Brain microvascular endothelial cell (primary cell): ENCODE measurements around the gene SIGLEC15.

Experiments used
- DNase-seq: peaks from one replicate; pipeline ENCODE4 v3.0.0-alpha.2; 2020
- H3K27ac ChIP-seq: fragments of 250-450 bp; sonication (Bioruptor Pico); 2 replicates; pipeline ENCODE4 v1.5.1; 2020; ENCODE audit warnings: mild to moderate bottlenecking, moderate library complexity
- H3K27me3 ChIP-seq: fragments of 250-450 bp; sonication (Bioruptor Pico); replicated peaks from 2 replicates; pipeline ENCODE4 v1.5.1; 2020; ENCODE audit warnings: mild to moderate bottlenecking
- H3K36me3 ChIP-seq: fragments of 250-450 bp; sonication (Bioruptor Pico); replicated peaks from 2 replicates; pipeline ENCODE4 v1.5.1; 2020; ENCODE audit warnings: mild to moderate bottlenecking
- H3K4me3 ChIP-seq: 2 replicates; pipeline ENCODE4 v1.5.1; 2011; ENCODE audit warnings: low read depth, mild to moderate bottlenecking, control low read depth, low read length, moderate library complexity
- in situ Hi-C: cut with HindIII; loops from 2 replicates; pipeline ENCODE4 v1.10.0; 2017; ENCODE audit warnings: low sequenced_read_pairs, low pct_ligation_motif_present
- TF ChIP-seq, protein P1 (sequence below): IDR thresholded peaks from 2 replicates; pipeline ENCODE4 v1.5.1; 2011; ENCODE audit warnings: low read depth, mild to moderate bottlenecking, moderate library complexity, low read length, control low read depth, inconsistent platforms; ENCODE audit errors: missing control alignments

SIGLEC15 gene

DNA sequence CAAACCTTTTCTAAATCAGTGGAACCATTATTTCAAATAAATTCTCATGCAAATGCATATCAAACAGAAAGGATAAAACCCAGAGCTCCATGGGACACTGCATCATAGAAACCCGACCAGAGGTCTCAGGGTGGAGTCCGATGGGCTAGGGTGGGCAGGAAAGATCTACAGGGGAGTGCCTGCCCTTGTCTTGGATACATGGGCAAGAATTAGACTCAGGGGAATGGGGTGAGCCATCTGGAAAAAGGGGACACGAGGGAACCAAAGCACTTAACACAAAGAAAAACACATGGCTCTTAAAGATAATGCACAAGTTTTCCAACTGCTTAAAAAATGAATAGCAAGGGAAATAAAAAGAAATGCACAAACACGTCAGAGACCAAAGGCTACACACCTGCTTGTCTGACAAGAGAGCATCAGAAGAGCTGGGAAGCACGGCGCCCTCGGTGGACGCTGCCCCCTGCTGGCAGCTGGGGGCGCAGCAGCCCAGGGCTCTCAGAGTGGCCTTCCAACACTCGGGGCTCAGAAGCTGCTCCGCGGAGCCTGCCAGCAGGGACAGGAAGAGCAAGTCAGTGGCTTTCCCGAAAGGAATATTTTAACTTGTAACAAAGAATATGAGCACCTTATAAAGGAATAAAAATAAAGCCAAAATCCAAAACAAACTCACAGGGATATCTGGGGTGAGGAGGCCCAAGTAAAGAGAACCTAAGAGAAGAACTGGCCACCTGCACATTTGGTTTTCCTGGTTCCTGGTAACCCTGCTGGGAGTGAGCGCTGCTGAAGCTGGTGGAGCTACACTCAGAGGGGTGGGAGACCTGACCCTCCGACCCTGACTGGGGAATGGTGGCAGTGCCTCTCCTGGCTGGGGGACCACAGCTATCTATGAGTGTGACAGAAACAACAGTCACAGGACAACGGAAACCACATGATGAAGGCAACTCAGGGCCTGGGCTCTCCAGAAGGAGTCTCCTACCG lies 54.5 kb downstream of the SIGLEC15 start:
- Histone ChIP-seq H3K27ac (no peak overlapping the region), H3K4me3 (no peak overlapping the region), H3K36me3 (peaks cover 45% of the 10 kb centered on the region), H3K27me3 (no peaks in the 10 kb centered on the region)
- TF ChIP-seq, protein P1, sequence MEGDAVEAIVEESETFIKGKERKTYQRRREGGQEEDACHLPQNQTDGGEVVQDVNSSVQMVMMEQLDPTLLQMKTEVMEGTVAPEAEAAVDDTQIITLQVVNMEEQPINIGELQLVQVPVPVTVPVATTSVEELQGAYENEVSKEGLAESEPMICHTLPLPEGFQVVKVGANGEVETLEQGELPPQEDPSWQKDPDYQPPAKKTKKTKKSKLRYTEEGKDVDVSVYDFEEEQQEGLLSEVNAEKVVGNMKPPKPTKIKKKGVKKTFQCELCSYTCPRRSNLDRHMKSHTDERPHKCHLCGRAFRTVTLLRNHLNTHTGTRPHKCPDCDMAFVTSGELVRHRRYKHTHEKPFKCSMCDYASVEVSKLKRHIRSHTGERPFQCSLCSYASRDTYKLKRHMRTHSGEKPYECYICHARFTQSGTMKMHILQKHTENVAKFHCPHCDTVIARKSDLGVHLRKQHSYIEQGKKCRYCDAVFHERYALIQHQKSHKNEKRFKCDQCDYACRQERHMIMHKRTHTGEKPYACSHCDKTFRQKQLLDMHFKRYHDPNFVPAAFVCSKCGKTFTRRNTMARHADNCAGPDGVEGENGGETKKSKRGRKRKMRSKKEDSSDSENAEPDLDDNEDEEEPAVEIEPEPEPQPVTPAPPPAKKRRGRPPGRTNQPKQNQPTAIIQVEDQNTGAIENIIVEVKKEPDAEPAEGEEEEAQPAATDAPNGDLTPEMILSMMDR: peak; percentile 100
- peak; percentile 47 for DNase-seq
- in situ Hi-C loops: no loop called here

DNA sequence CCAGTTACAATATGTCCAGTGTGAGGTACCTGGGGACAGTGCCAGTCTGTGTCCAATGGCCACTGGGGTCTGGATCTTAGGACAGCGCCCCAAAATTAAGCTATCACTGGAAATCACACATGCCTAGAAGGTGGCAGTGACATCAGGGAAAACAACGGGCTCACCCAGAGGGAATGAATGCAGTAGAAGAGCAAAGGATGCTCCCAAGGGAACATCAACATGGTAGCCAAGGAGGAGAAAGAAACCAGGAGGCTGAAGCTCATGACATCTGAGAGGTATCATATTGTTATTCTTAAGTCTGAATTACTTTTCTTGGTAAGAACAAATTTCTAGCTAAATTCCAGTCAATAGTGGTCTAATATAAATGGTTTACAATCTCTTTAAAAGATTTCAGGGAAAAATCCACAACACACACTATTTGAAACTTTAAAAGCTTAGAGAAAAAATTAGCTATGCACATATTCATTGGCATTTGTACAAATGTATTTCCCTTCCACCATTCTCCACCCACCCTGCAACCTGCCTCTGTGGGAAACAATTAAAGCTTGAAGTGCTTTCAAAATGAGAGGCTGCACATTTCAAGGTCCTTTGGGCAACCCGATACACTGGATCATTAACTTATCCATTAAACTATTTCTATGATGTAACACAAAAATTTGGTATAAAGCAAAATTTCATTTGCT lies 55.5 kb downstream of the SIGLEC15 start:
- peaks cover 46% of the 10 kb centered on the region for H3K36me3 ChIP-seq
- H3K27me3 ChIP-seq: no peaks in the 10 kb centered on the region
- no peak for DNase-seq
- no peak overlapping the region for H3K4me3 ChIP-seq
- in situ Hi-C loops: no loop called here
- TF ChIP-seq, protein P1: no peak
- H3K27ac ChIP-seq: no peak overlapping the region

DNA sequence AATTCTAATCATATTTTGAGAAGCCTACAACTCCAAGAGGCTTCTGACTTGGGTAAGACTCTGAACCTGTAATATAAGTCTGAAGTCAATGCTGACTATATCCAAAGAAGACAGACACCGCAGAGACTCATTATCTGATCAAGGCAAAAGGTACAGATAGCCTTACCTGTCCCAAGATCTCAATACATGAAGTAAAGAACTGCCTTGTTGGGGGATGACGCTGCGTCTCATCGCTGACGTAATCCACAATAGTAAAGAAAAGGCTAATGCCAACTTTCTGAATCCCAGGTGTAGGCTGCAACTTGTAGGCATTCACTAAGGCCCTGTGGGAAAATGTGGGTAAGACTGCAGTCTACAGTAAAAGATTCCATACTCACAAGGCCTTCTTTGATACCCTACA lies 62.1 kb downstream of the SIGLEC15 start:
- TF ChIP-seq, protein P1: no peak
- no peak overlapping the region for H3K4me3 ChIP-seq
- in situ Hi-C loops: no loop called here
- DNase-seq: no peak
- H3K36me3 ChIP-seq: peaks cover 36% of the 10 kb centered on the region
- no peak overlapping the region for H3K27ac ChIP-seq
- no peaks in the 10 kb centered on the region for H3K27me3 ChIP-seq

DNA sequence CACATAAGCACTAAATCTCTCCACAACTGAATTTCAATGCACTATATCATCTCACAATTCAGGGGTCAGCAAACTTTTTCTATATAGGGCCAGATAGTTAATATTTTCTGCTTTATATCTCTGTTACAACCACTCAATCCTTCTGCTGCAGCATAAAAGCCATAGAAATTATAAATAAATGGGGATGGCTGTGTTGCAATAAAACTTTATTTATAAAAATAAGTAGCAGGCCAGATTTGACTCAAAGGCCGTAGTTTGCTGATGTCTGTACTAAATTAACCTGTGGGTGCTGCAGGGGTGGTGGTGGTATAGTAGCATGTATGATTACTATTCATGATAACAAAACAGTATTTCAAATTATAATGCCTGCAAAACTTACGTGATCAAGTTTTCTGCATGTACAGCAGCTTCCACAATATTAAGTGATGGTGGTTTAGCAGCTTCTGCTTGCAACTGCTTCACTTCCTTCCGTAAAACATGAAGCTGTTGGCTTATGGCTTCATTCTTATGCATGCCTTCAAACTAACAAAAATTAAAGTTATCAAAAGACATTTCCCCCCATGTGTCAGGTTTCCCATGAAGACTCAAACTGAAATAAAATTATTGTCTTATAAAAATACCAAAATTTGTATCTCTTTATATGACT lies 64.1 kb downstream of the SIGLEC15 start:
- TF ChIP-seq, protein P1: no peak
- no peak overlapping the region for H3K4me3 ChIP-seq
- H3K36me3 ChIP-seq: peaks cover 27% of the 10 kb centered on the region
- no peak overlapping the region for H3K27ac ChIP-seq
- in situ Hi-C loops: no loop called here
- no peak for DNase-seq
- H3K27me3 ChIP-seq: no peaks in the 10 kb centered on the region

DNA sequence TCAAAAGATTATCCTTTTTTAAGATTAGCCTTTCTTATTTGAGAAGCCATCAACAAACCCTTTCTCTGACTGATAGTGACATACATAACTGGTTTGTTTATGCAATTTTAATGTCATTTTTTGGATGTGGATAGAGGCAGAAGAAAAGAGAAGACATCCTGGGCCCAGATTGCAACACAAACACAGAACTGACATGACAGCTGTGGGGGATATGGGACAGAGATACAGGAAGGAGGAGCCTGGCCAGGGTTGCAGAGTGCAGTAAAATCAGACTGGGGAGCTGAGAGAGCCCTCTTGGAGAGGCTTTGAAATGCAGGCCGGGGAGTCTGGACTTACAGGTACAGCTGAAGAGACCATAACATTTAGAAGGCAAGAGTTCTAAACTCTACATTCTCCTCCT lies 65.1 kb downstream of the SIGLEC15 start:
- no peak for DNase-seq
- Histone ChIP-seq H3K36me3 (peaks cover 26% of the 10 kb centered on the region), H3K27me3 (no peaks in the 10 kb centered on the region), H3K4me3 (no peak overlapping the region), H3K27ac (no peak overlapping the region)
- in situ Hi-C loops: no loop called here
- TF ChIP-seq, protein P1: no peak
